Epithelial cell of proximal tubule (primary cell): ENCODE results near the gene MAG. TPM values are rescaled to one million over a fixed set of nuclear protein-coding genes. Genes with fewer than 3 reads are reported as not detected.

Source experiments
- DNase-seq: peaks from one replicate; pipeline ENCODE4 v3.0.0-alpha.2; 2011; ENCODE audit warnings: low read depth
- H3K4me3 ChIP-seq: 2 replicates; pipeline ENCODE4 v1.5.1; 2011; ENCODE audit warnings: low read depth, mild to moderate bottlenecking, low read length
- total RNA-seq: library from RNA; depleted of rRNA; stranded (reverse); fragments of >200 nt; gene quantifications from 2 replicates; pipeline ENCODE4 v1.2.3, GENCODE V29; 2015
- TF ChIP-seq, protein P1 (sequence below): conservative IDR thresholded peaks from 2 replicates; pipeline ENCODE4 v1.5.1; 2012; ENCODE audit warnings: low read depth, mild to moderate bottlenecking, low read length

The MAG gene
- total RNA-seq, 1 donor from 2014 or later = not detected

DNA sequence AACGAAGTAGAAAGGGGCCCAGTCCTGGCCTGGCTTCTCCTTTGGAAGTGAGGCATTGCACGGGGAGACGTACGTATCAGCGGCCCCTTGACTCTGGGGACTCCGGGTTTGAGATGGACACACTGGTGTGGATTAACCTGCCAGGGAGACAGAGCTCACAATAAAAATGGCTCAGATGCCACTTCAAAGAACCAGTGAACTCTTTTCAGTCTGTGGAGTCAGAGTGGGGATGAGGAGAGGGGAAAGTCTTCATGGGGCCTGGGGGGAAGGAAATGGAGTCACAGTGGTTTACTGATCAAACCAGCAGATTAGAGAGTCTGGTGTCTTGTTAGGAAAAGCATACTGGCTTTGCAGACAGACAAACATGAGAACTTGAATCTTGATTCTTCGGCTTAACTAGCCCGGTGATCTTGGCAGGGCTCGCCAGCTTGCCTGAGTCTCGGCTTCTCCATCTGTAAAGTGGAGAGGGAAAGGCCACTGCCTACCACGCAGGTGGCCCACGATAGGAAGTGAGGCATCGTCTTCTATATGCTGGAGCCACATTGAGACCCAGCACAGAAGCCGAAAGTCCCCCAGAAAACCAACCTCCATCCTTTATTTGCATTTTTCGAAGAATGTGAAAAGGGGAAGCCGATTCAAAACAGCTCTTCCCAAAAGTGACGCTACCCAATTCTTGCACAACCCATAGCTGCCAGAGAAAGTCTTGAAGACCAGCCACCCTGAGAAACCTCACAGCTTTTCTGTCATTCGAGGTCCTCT is 55.4 kb downstream of the MAG start, which contains the start of gene FFAR1:
TSS of gene FFAR1 (plus strand) at position 732 of the 759 bp plus-strand sequence. CDS start 3,650 bp downstream, outside the sequence.
- no peak within 1 kb of the TSS for H3K4me3 ChIP-seq
- no peak for DNase-seq
- TF ChIP-seq, protein P1, sequence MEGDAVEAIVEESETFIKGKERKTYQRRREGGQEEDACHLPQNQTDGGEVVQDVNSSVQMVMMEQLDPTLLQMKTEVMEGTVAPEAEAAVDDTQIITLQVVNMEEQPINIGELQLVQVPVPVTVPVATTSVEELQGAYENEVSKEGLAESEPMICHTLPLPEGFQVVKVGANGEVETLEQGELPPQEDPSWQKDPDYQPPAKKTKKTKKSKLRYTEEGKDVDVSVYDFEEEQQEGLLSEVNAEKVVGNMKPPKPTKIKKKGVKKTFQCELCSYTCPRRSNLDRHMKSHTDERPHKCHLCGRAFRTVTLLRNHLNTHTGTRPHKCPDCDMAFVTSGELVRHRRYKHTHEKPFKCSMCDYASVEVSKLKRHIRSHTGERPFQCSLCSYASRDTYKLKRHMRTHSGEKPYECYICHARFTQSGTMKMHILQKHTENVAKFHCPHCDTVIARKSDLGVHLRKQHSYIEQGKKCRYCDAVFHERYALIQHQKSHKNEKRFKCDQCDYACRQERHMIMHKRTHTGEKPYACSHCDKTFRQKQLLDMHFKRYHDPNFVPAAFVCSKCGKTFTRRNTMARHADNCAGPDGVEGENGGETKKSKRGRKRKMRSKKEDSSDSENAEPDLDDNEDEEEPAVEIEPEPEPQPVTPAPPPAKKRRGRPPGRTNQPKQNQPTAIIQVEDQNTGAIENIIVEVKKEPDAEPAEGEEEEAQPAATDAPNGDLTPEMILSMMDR = no peak

DNA sequence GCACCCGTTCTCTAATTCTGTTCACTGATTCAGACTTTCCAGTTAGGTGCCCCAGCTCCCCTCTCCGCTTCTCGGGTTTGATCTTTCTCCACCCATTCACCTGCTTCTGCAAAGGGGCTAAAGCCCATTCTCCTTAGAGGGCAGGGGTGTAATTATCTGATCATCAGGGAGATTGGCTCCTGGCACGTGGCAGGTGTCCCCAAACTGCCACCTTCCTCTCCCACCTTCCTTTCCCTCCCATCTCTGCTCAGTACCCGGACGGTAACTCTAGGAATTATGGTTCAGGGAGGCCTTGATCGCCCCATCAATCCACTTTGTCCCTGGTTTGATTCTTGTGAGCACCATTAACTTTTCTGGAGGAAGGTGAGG is 56.0 kb downstream of the MAG start:
- TF ChIP-seq, protein P1 = no peak
- DNase-seq = no peak
- H3K4me3 ChIP-seq = no peak overlapping the region

DNA sequence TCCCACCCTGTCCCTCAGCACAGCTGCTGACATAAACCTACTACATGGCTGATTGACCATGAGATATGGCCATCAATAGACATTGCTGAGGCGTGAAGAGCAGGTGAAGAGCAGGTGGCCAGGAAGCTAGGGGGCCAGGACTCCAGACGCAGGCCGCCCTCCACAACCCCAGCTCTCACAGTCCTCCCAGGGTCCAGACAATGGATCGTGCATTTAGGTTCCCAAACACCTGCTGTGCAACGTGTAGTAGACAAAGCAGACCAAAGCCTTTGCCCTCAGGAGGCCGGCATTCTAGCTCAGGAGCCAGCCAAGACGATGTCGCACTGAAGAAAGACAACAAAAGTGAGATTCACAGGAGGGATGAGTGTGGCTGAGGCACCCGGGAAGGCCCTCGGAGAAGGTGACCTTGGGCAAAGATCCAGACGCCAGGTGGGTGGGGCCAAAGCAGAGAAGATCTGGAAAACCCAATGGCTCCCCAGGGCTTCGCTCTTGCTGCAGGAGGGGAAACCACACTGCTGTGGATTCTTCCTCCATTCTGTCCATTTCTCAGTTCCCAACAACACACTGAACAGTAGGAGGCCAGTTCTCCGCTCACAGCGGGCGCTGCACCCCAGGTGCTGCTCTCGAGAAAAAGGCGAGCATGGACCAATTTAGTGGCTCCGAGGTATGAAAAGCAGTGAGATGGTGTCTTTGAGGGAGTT is 57.1 kb downstream of the MAG start:
- TF ChIP-seq, protein P1 = no peak
- no peak overlapping the region for H3K4me3 ChIP-seq
- no peak for DNase-seq

DNA sequence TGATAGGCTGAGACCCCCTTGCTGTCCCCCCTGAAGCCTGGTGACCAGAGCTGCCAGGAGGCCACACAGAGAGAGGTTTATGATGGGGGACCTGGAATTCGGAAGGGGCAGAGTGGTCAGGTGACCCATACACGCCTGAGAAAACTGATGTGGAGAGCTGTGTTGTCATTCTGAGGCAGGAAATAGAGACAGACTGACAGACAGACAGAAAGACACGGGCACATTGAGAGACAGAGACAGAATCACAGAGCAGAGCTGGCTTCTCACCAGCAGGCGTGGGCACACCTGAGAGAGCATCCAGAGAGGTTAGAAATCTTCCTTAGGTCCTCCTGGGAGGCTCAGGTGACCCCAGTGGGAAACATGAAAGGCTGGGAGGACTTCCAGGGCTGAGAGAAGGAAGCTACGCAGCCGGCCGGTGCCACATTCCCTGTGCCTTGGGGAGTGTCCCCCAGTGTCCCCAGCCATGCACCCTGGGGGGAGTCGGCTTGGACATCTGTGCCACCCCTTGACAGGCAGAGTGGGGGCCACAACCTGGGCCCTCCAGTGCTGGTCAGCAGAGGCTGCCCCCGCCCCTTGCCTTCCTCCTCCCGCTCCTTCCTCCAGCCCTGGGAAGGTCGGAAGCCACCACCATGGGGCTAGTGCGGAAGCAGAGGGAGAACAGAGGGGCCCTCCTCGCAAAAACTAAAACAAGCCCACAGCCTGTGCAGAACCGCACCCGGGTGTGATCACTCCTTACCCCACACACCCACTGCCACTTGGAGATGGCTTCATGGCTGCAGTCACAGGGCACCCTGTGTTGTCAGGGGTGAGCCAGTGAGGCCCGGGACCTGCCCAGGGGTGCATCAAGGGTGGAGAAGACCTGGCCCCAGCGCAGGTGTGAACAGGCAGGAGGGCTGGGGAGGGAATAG is 57.9 kb downstream of the MAG start:
- H3K4me3 ChIP-seq = no peak overlapping the region
- no peak for DNase-seq
- TF ChIP-seq, protein P1 = no peak

DNA sequence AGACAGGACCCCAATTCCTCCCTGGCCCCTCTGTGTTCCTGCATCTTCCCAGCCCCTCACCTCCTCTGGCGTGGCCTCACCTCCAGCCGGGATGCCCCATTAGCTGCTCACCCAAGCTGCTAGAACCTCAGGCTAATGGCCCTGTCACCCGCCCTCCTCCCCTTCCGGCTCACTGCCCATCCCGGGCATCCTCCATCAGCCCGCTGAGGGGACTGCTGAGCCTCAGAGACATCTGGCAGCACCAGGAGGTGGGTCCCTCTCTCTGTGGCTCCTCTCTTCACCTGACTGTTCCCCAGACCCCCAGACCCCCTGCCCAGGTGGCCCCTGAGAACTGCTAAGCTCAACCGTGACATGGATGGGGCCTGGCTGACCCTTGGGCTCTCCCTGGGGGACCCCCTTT is 58.6 kb downstream of the MAG start:
- H3K4me3 ChIP-seq = no peak overlapping the region
- TF ChIP-seq, protein P1 = no peak
- DNase-seq = no peak

DNA sequence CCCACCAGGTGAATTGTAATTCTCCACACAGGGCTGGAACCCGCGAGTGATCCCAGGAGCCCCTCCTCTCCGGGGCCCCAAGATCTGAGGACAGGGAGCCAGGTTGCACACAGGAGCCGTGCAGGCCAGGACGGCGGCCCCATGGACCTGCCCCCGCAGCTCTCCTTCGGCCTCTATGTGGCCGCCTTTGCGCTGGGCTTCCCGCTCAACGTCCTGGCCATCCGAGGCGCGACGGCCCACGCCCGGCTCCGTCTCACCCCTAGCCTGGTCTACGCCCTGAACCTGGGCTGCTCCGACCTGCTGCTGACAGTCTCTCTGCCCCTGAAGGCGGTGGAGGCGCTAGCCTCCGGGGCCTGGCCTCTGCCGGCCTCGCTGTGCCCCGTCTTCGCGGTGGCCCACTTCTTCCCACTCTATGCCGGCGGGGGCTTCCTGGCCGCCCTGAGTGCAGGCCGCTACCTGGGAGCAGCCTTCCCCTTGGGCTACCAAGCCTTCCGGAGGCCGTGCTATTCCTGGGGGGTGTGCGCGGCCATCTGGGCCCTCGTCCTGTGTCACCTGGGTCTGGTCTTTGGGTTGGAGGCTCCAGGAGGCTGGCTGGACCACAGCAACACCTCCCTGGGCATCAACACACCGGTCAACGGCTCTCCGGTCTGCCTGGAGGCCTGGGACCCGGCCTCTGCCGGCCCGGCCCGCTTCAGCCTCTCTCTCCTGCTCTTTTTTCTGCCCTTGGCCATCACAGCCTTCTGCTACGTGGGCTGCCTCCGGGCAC is 59.6 kb downstream of the MAG start:
- no peak overlapping the region for H3K4me3 ChIP-seq
- TF ChIP-seq, protein P1 = no peak
- no peak for DNase-seq
